Spleen (tissue), 11 donors: ENCODE data around the gene SYNGAP1. TPM values are rescaled to one million over a fixed set of nuclear protein-coding genes. Genes with fewer than 3 reads are reported as not detected.

Experiments used
- DNase-seq: peaks from one replicate; pipeline ENCODE4 v3.0.0-alpha.2; 2020
- H3K27ac ChIP-seq, 8 donors: fragments of 200-600 bp; sonication (generic) in 7 of 8; 1 replicate in 4 of 8; 2 replicates in 4 of 8; pipeline versions ENCODE4 v1.5.0 to v1.8.0; 2016 to 2021; ENCODE audit warnings: inconsistent platforms in 4 of 8, mild to moderate bottlenecking in 4 of 8, moderate library complexity in 1 of 8
- H3K27me3 ChIP-seq, 7 donors: fragments of 200-600 bp; sonication (generic) in 6 of 7; replicated peaks in 1 of 7; 1 replicate in 4 of 7; 2 replicates in 3 of 7; pipeline versions ENCODE4 v1.5.0 to v1.8.0; 2016 to 2021; ENCODE audit warnings: inconsistent platforms in 3 of 7, mild to moderate bottlenecking in 1 of 7
- H3K36me3 ChIP-seq, 6 donors: fragments of 200-600 bp; sonication (generic) in 5 of 6; 1 replicate in 4 of 6; 2 replicates in 2 of 6; pipeline versions ENCODE4 v1.5.0 to v1.8.0; 2016 to 2021; ENCODE audit warnings: inconsistent platforms in 2 of 6
- H3K4me1 ChIP-seq, 6 donors: fragments of 200-600 bp; sonication (generic) in 5 of 6; 1 replicate in 3 of 6; 2 replicates in 3 of 6; pipeline versions ENCODE4 v1.5.0 to v1.8.0; 2016 to 2021; ENCODE audit warnings: inconsistent platforms in 3 of 6
- H3K4me3 ChIP-seq, 8 donors: fragments of 200-600 bp; sonication (generic) in 7 of 8; 1 replicate in 4 of 8; 2 replicates in 4 of 8; pipeline versions ENCODE4 v1.5.0 to v1.8.0; 2016 to 2021; ENCODE audit warnings: inconsistent platforms in 4 of 8, mild to moderate bottlenecking in 4 of 8, moderate library complexity in 2 of 8
- H3K9me3 ChIP-seq, 8 donors: fragments of 200-600 bp; sonication (generic) in 7 of 8; 1 replicate in 4 of 8; 2 replicates in 4 of 8; pipeline versions ENCODE4 v1.5.0 to v1.8.0; 2016 to 2021; ENCODE audit warnings: inconsistent platforms in 4 of 8
- POLR2A ChIP-seq, 3 donors: fragments of 450-650 bp; IDR thresholded peaks; one replicate each; pipeline ENCODE4 v1.5.1; 2017; ENCODE audit warnings: antibody characterized with exemption in 3 of 3, mild to moderate bottlenecking in 1 of 3
- POLR2AphosphoS5 ChIP-seq, 3 donors: sonication (generic); formaldehyde crosslinking; IDR thresholded peaks; one replicate each; pipeline ENCODE4 v1.5.1; 2017; ENCODE audit warnings: antibody characterized with exemption in 3 of 3
- WGBS, 5 donors: extraction: QIAGEN DNeasy Blood & Tissue Kit in 3 of 5; methylation state at CpG; one replicate each; pipeline versions ENCODE4 v1.1.5 to v1.1.7; 2013 to 2018; 5-methylcytosine and 5-hydroxymethylcytosine counted together
- intact Hi-C: fragments of 100-400 bp; cut with DNase I; formaldehyde crosslinking; loops from one replicate; pipeline ENCODE4 v1.15.0; 2023; ENCODE audit warnings: low total_unique reads
- polyA plus RNA-seq, 3 donors: library from polyadenylated mRNA; stranded (reverse); fragments of 200-250 nt; gene quantifications; one replicate each; pipeline ENCODE4 v1.2.1, GENCODE V29; 2013
- total RNA-seq, 7 donors: library from RNA; depleted of rRNA in 3 of 7; stranded (reverse); fragments of >200 nt in 3 of 7; fragmentation: NEBNext Ultra II Directional in 4 of 7; extraction: Animal tissue kit (Norgen Biotek cat#: 25700) in 4 of 7; gene quantifications; one replicate each; pipeline versions ENCODE4 v1.1.0 to v1.2.1, GENCODE V29; 2016 to 2021
- TF ChIP-seq, protein P1 (sequence below), 11 experiments: fragments of 200-600 bp in 7 of 11; fragments of 450-650 bp in 4 of 11; sonication (generic) in 4 of 11; IDR thresholded peaks in 8 of 11; conservative IDR thresholded peaks in 3 of 11; 1 replicate in 7 of 11; 2 replicates in 4 of 11; pipeline versions ENCODE4 v1.4.0 to v1.8.0; 2016 to 2021; ENCODE audit warnings: antibody characterized with exemption in 11 of 11, inconsistent platforms in 4 of 11, mild to moderate bottlenecking in 1 of 11
- donor health status: healthy with polysubstance abuse.
- donor health status: DM: no; HTN: no; CAD: no; lungs with moderate emphysema.
- donor health status: DM: no; HTN: no; CAD: no.
- donor health status: Bipolar disorder and iron deficiency.
- donor health status: healthy.
- donor health status: DM: no; HTN: no; CAD: no.
- donor health status: DM: yes; HTN: yes; CAD: no.

The SYNGAP1 gene
- total and polyA plus RNA-seq, 10 donors = 3.6 to 30.8 (median 23.9) TPM

DNA sequence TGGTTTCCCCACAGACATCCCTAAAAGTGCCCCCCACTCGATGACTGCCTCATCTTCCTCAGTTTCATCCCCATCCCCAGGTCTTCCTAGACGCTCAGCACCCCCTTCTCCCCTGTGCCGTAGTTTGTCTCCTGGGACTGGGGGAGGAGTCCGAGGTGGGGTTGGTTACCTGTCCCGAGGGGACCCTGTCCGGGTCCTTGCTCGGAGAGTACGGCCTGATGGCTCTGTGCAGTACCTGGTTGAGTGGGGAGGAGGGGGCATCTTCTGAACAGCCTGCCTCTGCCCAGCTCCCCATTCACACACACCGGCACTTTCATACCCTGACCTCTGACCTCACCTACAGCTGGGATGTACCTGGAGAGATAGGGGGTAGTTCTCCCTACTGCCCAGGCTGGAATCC, 4.0 kb upstream of the SYNGAP1 start:
- H3K9me3 ChIP-seq = no peaks in the 10 kb centered on the region
- peaks cover 2 to 47% (median 43%) of the 10 kb centered on the region in 6 donors for H3K36me3 ChIP-seq
- H3K4me1 ChIP-seq = peaks cover 47 to 85% (median 78%) of the 10 kb centered on the region in 6 donors
- TF ChIP-seq POLR2A (IDR thresholded peaks at IDR 0.05) = no peak
- TF ChIP-seq, protein P1, sequence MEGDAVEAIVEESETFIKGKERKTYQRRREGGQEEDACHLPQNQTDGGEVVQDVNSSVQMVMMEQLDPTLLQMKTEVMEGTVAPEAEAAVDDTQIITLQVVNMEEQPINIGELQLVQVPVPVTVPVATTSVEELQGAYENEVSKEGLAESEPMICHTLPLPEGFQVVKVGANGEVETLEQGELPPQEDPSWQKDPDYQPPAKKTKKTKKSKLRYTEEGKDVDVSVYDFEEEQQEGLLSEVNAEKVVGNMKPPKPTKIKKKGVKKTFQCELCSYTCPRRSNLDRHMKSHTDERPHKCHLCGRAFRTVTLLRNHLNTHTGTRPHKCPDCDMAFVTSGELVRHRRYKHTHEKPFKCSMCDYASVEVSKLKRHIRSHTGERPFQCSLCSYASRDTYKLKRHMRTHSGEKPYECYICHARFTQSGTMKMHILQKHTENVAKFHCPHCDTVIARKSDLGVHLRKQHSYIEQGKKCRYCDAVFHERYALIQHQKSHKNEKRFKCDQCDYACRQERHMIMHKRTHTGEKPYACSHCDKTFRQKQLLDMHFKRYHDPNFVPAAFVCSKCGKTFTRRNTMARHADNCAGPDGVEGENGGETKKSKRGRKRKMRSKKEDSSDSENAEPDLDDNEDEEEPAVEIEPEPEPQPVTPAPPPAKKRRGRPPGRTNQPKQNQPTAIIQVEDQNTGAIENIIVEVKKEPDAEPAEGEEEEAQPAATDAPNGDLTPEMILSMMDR (IDR thresholded peaks at IDR 0.05 in 8 of 11, conservative IDR thresholded peaks at IDR 0.05 in 3 of 11) = no peak
- no peak for TF ChIP-seq POLR2AphosphoS5 (IDR thresholded peaks at IDR 0.05)
- peak overlapping the region in 1 of 8 donors; percentile 75 for H3K4me3 ChIP-seq
- peak overlapping the region in 6 of 8 donors; percentile 10 to 99 (median 96) for H3K27ac ChIP-seq
- H3K27me3 ChIP-seq = peaks cover 0 to 6% (median 0%) of the 10 kb centered on the region in 7 donors
- WGBS, 5 donors = 69 to 88% (median 81%) methylated on average over 9 of the region's 9 CpGs
- intact Hi-C loops = no loop called here
- peak; percentile 76 for DNase-seq

DNA sequence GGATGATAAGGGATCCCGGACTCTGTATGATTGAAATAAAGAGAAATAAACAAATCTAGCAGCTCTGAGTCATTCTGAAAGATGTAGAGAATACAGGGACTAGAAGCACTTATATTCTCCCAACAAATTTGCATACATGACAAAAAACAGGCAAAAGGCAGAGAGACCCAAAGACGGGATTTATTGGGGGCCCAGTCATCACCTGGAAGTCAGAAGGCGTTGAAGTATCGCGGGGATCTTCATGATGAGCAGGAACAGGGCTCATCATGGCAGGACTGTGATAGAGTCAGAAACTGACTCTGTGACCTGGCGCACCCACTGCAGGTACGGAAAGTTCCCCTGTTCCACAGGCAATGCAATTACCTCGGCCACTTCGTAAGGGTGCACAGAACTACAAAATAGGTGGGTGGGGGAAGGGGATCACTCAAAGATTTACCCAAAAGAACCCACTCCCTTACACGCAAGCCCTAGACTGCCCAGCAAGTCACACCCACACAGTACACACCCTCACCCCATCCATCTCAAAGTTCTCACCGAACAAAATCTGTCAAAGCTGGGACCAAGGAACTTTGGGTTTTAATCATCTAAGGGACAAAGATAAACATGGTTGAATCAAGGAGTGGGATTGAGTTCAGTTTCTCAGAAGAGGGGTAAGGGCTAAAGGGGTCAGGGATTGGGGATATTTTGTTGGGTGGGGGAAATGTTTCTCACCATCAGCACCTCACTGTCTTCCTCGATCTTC, 3.3 kb upstream of the SYNGAP1 start:
- Histone ChIP-seq H3K36me3 (peaks cover 2 to 47% (median 43%) of the 10 kb centered on the region in 6 donors), H3K27ac (peak overlapping the region; percentile 88 to 99 (median 96)), H3K4me3 (peak overlapping the region in 7 of 8 donors; percentile 62 to 80 (median 71)), H3K27me3 (peaks cover 0 to 6% (median 0%) of the 10 kb centered on the region in 7 donors), H3K9me3 (no peaks in the 10 kb centered on the region), H3K4me1 (peaks cover 47 to 79% (median 75%) of the 10 kb centered on the region in 6 donors)
- 48 to 60% (median 58%) methylated on average over 12 of the region's 12 CpGs for WGBS, 5 donors
- peak in 1 of 3 donors; percentile 47 for TF ChIP-seq POLR2AphosphoS5 (IDR thresholded peaks at IDR 0.05)
- TF ChIP-seq, protein P1 (IDR thresholded peaks at IDR 0.05 in 8 of 11, conservative IDR thresholded peaks at IDR 0.05 in 3 of 11) = no peak
- intact Hi-C loops = no loop called here
- peak; percentile 54 for DNase-seq

DNA sequence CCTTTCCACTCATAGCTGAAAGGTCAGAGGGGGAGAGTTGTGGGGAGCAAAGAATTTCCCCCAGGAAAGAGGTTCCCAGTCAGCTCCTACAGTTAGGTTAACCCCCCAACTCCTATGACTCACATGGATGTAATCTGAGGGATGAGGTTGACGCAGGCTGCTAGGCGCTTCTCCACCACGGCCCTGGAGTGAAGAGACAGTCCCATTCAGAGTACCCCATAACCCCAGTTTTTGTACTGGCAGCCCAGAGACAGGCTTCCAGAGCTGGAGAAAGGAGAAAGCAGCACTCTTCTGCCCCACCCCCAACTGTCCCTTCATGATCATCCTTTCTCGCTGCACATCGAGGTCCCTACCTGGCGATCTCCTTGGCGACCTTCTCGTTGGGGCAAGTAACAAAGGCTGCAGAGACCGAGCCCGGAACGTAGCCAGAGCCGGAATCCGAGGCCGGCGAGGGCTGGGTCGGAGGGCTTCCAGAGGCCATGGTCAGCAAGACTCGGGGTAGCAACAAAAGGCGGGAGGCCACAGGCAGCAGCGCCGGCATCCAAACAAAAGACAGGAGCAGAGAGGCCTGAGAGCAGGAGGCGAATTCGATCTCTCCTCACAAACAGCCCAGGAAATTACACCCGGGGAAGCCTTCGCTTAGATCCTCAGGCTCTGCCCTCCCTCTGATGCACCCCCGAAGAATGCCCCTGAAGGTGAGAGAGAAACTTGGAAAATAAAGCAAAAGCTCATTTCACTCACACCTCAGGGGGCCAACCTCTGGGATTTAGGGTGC, 2.5 kb upstream of the SYNGAP1 start:
- DNase-seq = peak; percentile 87
- Histone ChIP-seq H3K9me3 (no peaks in the 10 kb centered on the region), H3K27ac (peak overlapping the region; percentile 88 to 99 (median 96)), H3K4me3 (peak overlapping the region; percentile 62 to 80 (median 73)), H3K4me1 (peaks cover 43 to 72% (median 67%) of the 10 kb centered on the region in 6 donors), H3K36me3 (peaks cover 2 to 44% (median 40%) of the 10 kb centered on the region in 6 donors), H3K27me3 (peaks cover 0 to 6% (median 0%) of the 10 kb centered on the region in 7 donors)
- TF ChIP-seq POLR2AphosphoS5 (IDR thresholded peaks at IDR 0.05) (no peak), POLR2A (IDR thresholded peaks at IDR 0.05) (no peak)
- TF ChIP-seq, protein P1 (IDR thresholded peaks at IDR 0.05 in 8 of 11, conservative IDR thresholded peaks at IDR 0.05 in 3 of 11) = no peak
- WGBS, 5 donors = 3 to 5% (median 3%) methylated on average over 12 to 25 of the region's 25 CpGs
- intact Hi-C loops = no loop called here
